HL-60 (cell line): Measurements from ENCODE around the gene CLDN9.

Experiments
- DNase-seq, 2 experiments: peaks; one replicate each; pipeline ENCODE4 v3.0.0-alpha.2; 2010 to 2020; ENCODE audit warnings: low read depth in 1 of 2, low spot score in 1 of 2
- H3K27ac ChIP-seq: fragments of 250-450 bp; sonication (Bioruptor Pico); replicated peaks from 2 replicates; pipeline ENCODE4 v1.5.1; 2020; ENCODE audit warnings: mild to moderate bottlenecking, moderate library complexity
- H3K27me3 ChIP-seq: fragments of 250-450 bp; sonication (Bioruptor Pico); 2 replicates; pipeline ENCODE4 v1.5.1; 2021; ENCODE audit warnings: mild to moderate bottlenecking, moderate library complexity; ENCODE audit not compliant: insufficient read depth, poor library complexity, severe bottlenecking
- H3K4me3 ChIP-seq: replicated peaks from 2 replicates; pipeline ENCODE4 v1.5.1; 2011; ENCODE audit warnings: mild to moderate bottlenecking, control low read depth, low read length; ENCODE audit not compliant: insufficient read depth
- CTCF ChIP-seq: IDR thresholded peaks from one replicate; pipeline ENCODE4 v1.5.1; 2011; ENCODE audit warnings: low read length, control low read depth, inconsistent platforms; ENCODE audit not compliant: insufficient read depth
- GABPA ChIP-seq: IDR thresholded peaks from 2 replicates; pipeline ENCODE4 v1.6.1; 2012; ENCODE audit warnings: low read depth
- POLR2AphosphoS5 ChIP-seq: IDR thresholded peaks from 2 replicates; pipeline ENCODE4 v1.6.1; 2012; ENCODE audit warnings: low read depth
- REST ChIP-seq: IDR thresholded peaks from 2 replicates; pipeline ENCODE4 v1.6.1; 2012; ENCODE audit warnings: low read depth; ENCODE audit not compliant: insufficient replicate concordance
- SPI1 ChIP-seq: IDR thresholded peaks from 2 replicates; pipeline ENCODE4 v1.6.1; 2012; ENCODE audit warnings: low read depth, mild to moderate bottlenecking, borderline replicate concordance

CLDN9 gene

GRCh38 chr16:2964475-2965336, 48.0 kb upstream of the CLDN9 start:
- peak; percentile 90 for TF ChIP-seq SPI1
- TF ChIP-seq GABPA: no peak
- Histone ChIP-seq H3K27me3 (peaks cover 25% of the 10 kb centered on the region), H3K27ac (peak overlapping the region; percentile 31), H3K4me3 (peak overlapping the region; percentile 44)
- DNase-seq: peak in 1 of 2 experiments; percentile 73

GRCh38 chr16:2966043-2966807, 46.5 kb upstream of the CLDN9 start:
- Histone ChIP-seq H3K27me3 (peaks cover 25% of the 10 kb centered on the region), H3K27ac (no peak overlapping the region), H3K4me3 (no peak overlapping the region)
- TF ChIP-seq CTCF: no peak
- TF ChIP-seq REST: no peak
- TF ChIP-seq SPI1: no peak
- no peak for TF ChIP-seq POLR2AphosphoS5
- no peak for TF ChIP-seq GABPA
- DNase-seq: no peak

GRCh38 chr16:2966808-2967191, 45.9 kb upstream of the CLDN9 start:
- no peak for DNase-seq
- H3K27ac ChIP-seq: no peak overlapping the region
- no peak overlapping the region for H3K4me3 ChIP-seq
- no peak for TF ChIP-seq SPI1
- no peak for TF ChIP-seq REST
- TF ChIP-seq POLR2AphosphoS5: no peak
- TF ChIP-seq GABPA: no peak
- no peak for TF ChIP-seq CTCF
- H3K27me3 ChIP-seq: peaks cover 24% of the 10 kb centered on the region

- DNase-seq: no peak
- Histone ChIP-seq H3K27me3 (peaks cover 20% of the 10 kb centered on the region), H3K4me3 (no peak overlapping the region), H3K27ac (no peak overlapping the region)
- TF ChIP-seq POLR2AphosphoS5: no peak
- TF ChIP-seq REST: no peak
- TF ChIP-seq SPI1: no peak
- TF ChIP-seq CTCF: no peak
- TF ChIP-seq GABPA: no peak
These were observed 45.5 kb upstream of the CLDN9 start for GRCh38 chr16:2967211-2967631.
